Stimulated activated naive CD8-positive, alpha-beta T cell treated with anti-CD3 and anti-CD28 coated beads, Interleukin-15, amount 100 ng/mL, for 72 hours (primary cell): ENCODE data around the gene MYOG.
A peak's percentile ranks its signal among the peaks of the same experiment; 100 is the strongest.

Experiments used
- ATAC-seq: fragments of 150-1000 bp; cut with Tn5 transposase; 2 replicates; pipeline ENCODE4 v1.10.0; 2021; ENCODE audit warnings: mild to moderate bottlenecking, moderate library complexity
- DNase-seq, 2 donors: peaks; one replicate each; pipeline ENCODE4 v3.0.0; 2021 to 2022
- H3K27ac Mint-ChIP-seq, 2 donors: one replicate each; pipeline ENCODE4 v1.8.0; 2022; ENCODE audit warnings: mild to moderate bottlenecking in 2 of 2, mixed read lengths in 2 of 2, moderate library complexity in 2 of 2
- H3K27me3 Mint-ChIP-seq: one replicate; pipeline ENCODE4 v1.8.0; 2022; ENCODE audit warnings: mixed read lengths
- H3K4me1 Mint-ChIP-seq: one replicate; pipeline ENCODE4 v1.8.0; 2022; ENCODE audit warnings: mild to moderate bottlenecking, mixed read lengths
- H3K4me3 Mint-ChIP-seq, 2 donors: one replicate each; pipeline ENCODE4 v1.8.0; 2022; ENCODE audit warnings: mild to moderate bottlenecking in 2 of 2, mixed read lengths in 2 of 2, moderate library complexity in 1 of 2
- H3K9me3 Mint-ChIP-seq, 2 donors: one replicate each; pipeline ENCODE4 v1.8.0; 2022; ENCODE audit warnings: mixed read lengths in 2 of 2

Gene MYOG

DNA sequence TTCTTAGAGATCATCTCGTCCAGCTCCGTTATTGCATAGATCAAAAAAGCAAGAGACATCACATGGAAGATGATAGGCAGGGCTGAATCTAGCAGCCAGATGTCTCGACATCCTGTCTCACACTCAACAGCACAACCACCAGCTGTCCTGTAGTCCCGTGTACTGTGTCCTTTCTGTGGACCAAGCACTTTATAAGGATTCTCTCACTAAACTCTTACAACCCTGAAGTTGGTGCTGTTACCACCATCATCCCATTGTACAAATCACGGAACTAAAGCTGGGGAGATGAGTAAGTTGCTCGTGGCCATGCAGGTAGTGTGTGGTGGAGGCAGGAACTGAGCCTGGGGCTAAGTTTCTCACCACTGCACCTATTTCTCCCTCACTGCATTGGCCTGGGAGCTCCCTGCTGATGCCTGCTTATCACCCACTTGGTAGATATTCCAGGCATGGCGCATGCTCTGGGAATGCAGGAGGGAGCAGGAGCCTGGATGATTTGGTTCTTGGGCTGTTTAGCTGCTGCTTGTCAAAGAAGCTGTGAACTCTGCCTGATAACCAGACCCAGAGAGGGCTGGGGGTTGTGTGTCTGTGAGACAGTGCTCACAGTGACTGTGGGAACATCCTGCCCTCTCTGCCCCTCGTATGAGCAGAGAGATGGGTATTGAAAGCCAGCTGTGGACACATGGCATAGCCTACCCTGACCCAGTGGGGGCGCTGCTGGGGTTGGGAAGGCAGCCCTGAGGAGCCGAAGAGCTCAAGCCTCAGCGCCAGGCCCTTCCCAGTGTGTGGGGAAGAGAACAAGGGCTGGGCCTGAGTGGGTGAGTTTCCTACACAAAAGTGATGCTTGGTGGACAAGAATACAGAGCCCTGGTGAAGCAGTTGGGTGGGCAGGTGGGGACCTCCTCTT, 46.0 kb downstream of the MYOG start:
- H3K27ac Mint-ChIP-seq = no peak overlapping the region
- H3K27me3 Mint-ChIP-seq = no peaks in the 10 kb centered on the region
- peaks cover 7% of the 10 kb centered on the region for H3K4me1 Mint-ChIP-seq
- no peaks in the 10 kb centered on the region for H3K9me3 Mint-ChIP-seq
- ATAC-seq (no peak), DNase-seq (no peak)
- H3K4me3 Mint-ChIP-seq = no peak overlapping the region

DNA sequence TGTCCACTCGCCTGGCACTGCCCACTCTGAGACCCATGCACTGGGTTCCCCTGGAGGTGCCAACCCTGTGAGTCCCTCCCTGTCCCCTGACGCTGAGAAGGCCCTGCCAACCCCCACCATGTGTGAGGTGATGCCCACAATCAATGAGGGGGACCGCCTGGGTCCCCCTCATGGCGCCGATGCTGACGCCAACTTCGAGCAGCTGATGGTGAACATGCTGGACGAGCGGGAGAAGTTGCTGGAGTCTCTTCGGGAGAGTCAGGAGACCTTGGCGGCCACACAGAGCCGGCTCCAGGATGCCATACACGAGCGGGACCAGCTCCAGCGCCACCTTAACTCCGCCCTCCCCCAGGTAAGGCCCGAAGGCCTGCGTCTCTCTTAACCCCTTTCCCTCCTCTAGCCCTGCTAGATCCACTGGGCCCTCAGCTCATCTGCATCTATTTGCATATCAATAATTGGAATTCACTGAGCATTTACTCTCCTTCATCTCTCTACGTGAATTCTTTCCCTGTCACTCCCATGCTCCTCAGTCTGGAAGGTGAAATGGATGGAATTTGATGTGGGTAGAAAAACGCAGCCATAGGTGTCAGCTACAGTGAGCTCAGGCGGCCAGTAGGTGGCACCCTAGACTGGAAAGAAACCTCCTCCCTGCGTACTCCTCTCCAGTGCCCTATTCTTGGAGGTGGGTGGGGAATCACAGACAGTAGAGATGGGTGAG, 46.8 kb downstream of the MYOG start:
- DNase-seq (peak; percentile 55 to 57), ATAC-seq (peak; percentile 84)
- H3K4me1 Mint-ChIP-seq = peaks cover 7% of the 10 kb centered on the region
- no peaks in the 10 kb centered on the region for H3K27me3 Mint-ChIP-seq
- H3K9me3 Mint-ChIP-seq = no peaks in the 10 kb centered on the region
- no peak overlapping the region for H3K4me3 Mint-ChIP-seq
- H3K27ac Mint-ChIP-seq = no peak overlapping the region

DNA sequence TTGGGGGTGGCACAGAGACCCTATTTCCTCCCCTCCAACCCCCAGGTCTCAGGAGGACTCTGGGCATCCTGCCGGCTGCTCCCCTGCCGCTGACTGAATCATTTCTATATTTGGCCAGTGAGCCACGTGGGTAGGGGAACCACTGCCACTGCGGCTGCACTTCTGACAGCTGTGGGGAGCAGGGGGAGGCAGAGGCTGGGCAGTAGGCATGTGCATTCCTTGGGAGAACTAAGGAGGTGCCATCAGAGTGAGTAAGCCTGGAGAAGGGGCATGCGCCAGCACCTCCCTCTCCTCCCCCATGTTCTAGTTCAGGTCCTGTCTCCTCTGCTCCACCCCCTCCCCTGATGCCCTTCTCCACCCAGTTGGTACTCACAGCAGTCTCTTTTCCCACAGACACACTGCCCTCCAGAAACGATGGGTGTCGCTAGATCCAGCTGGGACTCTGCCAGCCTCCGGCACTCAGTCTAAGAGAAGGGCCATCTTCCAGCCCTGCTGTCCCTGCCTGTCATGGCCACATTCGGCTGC, 47.5 kb downstream of the MYOG start:
- Mint-ChIP-seq H3K27ac (no peak overlapping the region), H3K4me3 (no peak overlapping the region)
- DNase-seq = no peak

DNA sequence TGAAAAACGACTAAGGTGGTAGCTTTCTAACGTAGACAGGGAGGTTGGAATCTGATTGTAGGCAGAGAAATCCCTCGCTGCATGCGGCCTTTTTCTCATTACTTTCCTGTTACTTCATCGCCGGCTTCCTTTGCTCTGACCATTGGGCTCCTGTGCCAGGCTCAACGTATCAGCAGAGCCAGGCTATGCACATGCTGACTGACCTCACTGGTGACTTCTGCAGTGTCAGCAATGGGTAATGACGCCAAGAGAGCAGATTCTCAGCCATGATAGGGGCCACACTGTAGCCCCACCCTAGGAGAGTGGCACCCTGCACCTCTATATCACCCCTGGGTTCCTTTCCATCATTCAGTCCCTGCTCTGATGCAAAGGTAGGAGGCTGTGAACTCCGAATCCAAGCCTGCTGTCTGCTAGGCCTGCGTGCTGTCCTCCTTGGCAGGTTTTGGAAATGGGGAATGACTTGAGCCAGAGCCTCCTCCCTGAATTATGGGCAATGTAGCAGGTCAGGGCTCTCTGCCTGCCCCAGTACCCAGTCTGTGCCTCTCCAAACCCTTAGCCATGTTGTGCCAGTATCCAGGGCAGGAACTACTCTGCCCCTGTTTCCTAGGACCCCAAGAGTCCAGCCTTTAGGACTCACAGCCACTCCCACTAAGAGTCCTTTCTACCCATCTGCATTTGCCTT, 48.2 kb downstream of the MYOG start:
- H3K27me3 Mint-ChIP-seq = no peaks in the 10 kb centered on the region
- H3K4me1 Mint-ChIP-seq = peaks cover 7% of the 10 kb centered on the region
- DNase-seq (no peak), ATAC-seq (no peak)
- no peak overlapping the region for H3K27ac Mint-ChIP-seq
- H3K9me3 Mint-ChIP-seq = no peaks in the 10 kb centered on the region
- H3K4me3 Mint-ChIP-seq = no peak overlapping the region

More for the DNA sequence above, 47.5 kb downstream of the MYOG start:
- no peaks in the 10 kb centered on the region for H3K27me3 Mint-ChIP-seq
- peaks cover 7% of the 10 kb centered on the region for H3K4me1 Mint-ChIP-seq
- ATAC-seq = no peak
- H3K9me3 Mint-ChIP-seq = no peaks in the 10 kb centered on the region

DNA sequence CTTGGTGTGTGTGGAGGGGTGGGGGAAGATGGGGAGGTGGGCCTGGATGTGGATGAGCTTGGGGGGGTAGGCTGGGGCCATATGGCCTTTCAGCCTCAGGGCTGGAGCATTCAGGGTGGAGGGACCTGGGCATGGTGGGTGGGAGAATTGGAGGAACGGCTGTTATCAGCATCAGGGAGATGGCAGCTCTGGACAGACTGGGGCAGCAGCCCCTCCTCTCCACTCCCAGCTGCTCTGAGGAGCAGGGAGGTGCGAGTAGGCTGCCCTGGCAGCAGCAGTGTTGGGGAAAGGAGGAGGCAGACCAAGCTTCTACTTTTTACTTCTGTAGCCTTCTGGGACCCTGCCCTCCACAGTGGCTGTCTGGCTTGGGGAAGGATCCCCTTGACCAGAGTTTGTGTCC, 49.3 kb downstream of the MYOG start:
- Mint-ChIP-seq H3K9me3 (no peaks in the 10 kb centered on the region), H3K27ac (no peak overlapping the region), H3K4me1 (peaks cover 7% of the 10 kb centered on the region), H3K4me3 (no peak overlapping the region), H3K27me3 (no peaks in the 10 kb centered on the region)
- no peak for DNase-seq
- ATAC-seq = no peak

DNA sequence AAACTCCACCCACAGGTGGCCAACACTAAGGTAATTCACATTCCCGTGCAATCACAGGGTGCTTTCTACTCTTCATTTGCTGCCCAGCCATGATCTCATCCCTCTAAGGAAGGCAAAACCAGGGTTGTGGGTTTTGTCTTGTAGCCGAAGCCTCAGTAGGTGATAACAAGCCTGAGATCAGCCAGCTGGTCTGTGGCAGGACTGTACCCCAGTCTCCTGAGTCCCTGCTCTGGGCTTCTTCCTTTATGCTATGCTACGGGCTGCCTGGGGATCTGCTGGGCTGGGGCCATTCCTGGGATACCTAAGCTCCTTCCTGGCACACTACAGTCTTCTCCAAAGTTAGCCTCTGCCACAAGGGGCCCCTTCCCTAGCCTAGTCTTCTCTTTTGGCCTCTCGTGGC, 49.7 kb downstream of the MYOG start:
- no peak for ATAC-seq
- Mint-ChIP-seq H3K27ac (no peak overlapping the region), H3K27me3 (no peaks in the 10 kb centered on the region), H3K4me1 (peaks cover 7% of the 10 kb centered on the region), H3K9me3 (no peaks in the 10 kb centered on the region), H3K4me3 (no peak overlapping the region)
- no peak for DNase-seq

DNA sequence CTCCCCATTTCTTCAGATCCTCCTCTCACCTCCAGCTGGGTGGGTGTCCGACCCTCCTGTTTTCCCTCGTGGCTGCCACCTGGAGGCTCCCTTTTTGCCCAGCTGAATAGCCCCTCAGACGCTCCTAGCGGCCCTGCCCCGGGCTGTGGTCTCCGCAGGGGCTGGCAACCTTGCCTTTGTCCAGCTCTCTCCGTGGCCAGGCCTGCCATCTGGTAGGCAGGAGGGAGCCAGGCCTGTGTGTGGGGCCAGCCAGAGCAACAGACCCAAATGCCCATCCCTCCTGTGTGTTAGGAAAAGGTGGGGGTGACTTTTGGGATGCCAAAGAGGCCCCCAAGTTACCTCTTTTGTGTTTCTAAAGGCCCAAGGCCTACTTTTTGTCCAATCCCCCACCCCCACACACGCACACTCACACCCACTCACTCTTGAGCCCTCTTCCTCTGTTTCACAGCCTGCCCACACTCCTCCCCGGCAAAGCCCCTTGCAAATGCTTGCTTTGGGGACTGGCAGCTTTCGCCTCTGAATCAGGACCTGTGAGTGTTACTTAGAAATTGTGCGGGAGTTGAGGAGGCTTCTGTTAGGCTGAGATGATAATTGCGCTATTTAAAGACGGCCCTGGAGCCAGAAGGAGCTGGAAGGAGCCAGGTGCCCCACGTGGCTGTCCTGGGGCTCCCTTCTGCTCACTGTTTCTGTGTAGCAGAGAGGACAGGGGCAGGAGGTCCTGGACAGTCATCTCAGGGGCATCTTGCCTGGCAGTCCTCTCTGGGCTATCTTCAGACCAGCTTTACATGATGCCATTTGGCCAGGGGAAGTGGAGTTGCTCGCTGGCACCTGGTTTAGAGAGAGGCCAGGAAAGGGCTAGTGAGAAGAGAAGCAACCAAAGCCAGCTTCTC, 50.5 kb downstream of the MYOG start:
- Mint-ChIP-seq H3K4me3 (no peak overlapping the region), H3K27ac (no peak overlapping the region), H3K9me3 (no peaks in the 10 kb centered on the region), H3K27me3 (no peaks in the 10 kb centered on the region), H3K4me1 (peaks cover 7% of the 10 kb centered on the region)
- DNase-seq (no peak), ATAC-seq (no peak)

DNA sequence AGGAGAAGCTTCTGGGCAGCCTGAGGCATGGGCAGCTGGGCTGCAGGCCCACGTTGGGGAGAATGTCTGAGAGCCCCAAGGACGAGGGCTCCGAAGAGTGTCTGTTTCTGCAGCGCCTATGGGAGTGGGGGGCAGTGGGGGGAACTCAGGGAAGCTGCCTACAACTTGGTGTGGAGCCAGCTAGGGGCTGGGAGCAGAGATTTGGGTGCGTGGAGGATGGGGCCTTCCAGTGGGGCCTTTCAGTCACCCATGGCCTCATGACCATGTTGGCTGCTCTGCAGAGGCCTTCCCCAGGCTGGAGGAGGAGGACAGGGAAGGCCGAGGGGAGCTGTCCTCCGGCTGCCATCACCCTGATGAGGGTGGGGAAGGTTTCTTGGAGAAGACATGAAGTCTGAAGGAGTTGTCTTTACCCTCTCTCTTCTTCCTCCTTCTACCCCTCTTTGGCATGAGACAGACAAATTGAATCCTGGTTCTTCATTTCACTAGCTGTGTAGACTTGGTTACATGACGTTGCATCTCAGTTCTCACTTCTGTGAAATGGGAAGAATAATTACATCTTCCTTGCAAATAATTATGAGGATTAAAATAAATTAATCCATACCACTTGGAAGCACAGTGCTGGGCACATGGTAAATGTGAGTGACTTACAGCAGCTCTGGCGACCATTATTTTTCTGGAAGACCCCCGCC, 51.2 kb downstream of the MYOG start:
- Mint-ChIP-seq H3K27me3 (no peaks in the 10 kb centered on the region), H3K9me3 (no peaks in the 10 kb centered on the region), H3K27ac (no peak overlapping the region), H3K4me1 (peaks cover 6% of the 10 kb centered on the region), H3K4me3 (no peak overlapping the region)
- DNase-seq (no peak), ATAC-seq (no peak)

DNA sequence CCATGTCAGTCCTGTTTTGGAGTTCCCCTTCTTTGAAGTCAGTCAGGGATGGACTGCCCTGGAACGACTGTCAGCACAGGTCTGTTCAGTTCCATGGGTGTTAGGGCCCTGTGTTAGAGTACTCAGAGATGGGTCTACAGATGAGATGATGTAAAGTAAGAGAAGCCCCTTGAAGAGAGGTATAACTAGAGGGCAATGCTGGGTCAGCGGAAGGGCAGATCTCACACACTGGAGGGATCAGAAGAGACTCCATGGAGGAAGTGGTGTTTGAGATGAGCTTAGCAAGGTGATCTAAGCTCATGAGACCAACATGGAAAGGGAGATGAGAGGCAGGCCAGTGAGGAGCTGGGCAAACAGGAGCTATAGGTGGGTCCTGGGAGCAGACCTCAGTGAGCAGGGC, 51.9 kb downstream of the MYOG start:
- Mint-ChIP-seq H3K27me3 (no peaks in the 10 kb centered on the region), H3K9me3 (no peaks in the 10 kb centered on the region), H3K4me3 (no peak overlapping the region), H3K4me1 (no peaks in the 10 kb centered on the region), H3K27ac (peak overlapping the region in 1 of 2 donors; percentile 55)
- ATAC-seq (no peak), DNase-seq (no peak)

DNA sequence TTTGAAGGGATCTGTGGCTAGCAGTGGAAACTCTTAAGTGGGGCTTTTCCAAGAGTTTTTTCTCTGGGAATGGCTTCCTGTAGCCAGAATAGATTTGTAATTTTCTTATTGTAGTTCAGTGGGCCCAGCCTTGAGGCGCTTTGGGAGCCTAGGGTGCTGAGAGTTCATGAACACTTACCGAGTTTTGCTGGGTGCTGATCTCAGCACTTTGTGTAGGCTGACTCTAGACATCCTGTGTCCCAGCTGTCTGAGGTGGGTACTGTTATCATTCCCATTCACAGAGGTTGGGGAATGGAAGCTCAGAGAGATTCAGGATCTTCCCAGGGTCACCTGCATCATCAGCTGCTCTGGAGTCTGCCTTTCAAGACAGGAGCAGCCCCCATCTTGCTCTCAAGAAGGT, 52.5 kb downstream of the MYOG start:
- DNase-seq (no peak), ATAC-seq (no peak)
- Mint-ChIP-seq H3K4me1 (peaks cover 4% of the 10 kb centered on the region), H3K9me3 (no peaks in the 10 kb centered on the region), H3K27ac (no peak overlapping the region), H3K27me3 (peaks cover under 1% of the 10 kb centered on the region), H3K4me3 (no peak overlapping the region)
